ENCODE measurements around the gene CSRNP3.
A peak's percentile ranks its signal among the peaks of the same experiment; 100 is the strongest.

CSRNP3 gene

DNA sequence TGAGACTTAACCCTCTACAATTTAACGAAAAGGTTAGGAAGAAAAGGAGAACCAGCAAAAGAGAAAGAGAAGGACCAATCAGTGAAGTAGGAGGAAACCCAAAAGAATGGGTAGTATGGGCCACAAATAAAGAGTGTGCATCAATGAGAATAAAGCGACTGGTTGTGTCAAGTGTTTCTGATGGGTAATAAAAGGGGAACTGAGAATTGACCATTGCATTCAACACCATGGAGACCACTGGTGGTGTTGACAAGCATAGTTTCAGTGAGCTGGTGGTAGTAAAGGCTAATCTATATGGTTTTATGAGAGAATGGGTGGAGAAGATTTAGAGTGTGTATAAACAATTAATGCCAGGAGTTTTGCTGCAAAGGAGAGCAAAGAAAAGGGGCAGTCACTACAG, 75.4 kb downstream of the CSRNP3 start:
- no peaks in the 10 kb centered on the region for H3K27me3 ChIP-seq (replicated peaks; ENCODE audit: control insufficient read depth, insufficient read depth, low read length)
- TF ChIP-seq CTCF (IDR thresholded peaks at IDR 0.05; ENCODE audit: insufficient read depth, low read length, poor library complexity, severe bottlenecking), result no peak
- no peak for DNase-seq (ENCODE audit: extremely low read depth, insufficient read length)
- no peak overlapping the region for H3K4me3 ChIP-seq (replicated peaks; ENCODE audit: low read depth, low read length)
- no peaks in the 10 kb centered on the region for H3K36me3 ChIP-seq (ENCODE audit: control insufficient read depth, insufficient read depth, low read length)

GRCh38 chr2:165547900-165548299, 78.4 kb downstream of the CSRNP3 start:
- Histone ChIP-seq H3K36me3 (ENCODE audit: control insufficient read depth, insufficient read depth, low read length) (no peaks in the 10 kb centered on the region), H3K4me3 (replicated peaks; ENCODE audit: low read depth, low read length) (no peak overlapping the region), H3K27me3 (replicated peaks; ENCODE audit: control insufficient read depth, insufficient read depth, low read length) (no peaks in the 10 kb centered on the region)
- DNase-seq (ENCODE audit: extremely low read depth, insufficient read length), result no peak
- no peak for TF ChIP-seq CTCF (IDR thresholded peaks at IDR 0.05; ENCODE audit: insufficient read depth, low read length, poor library complexity, severe bottlenecking)

GRCh38 chr2:165549619-165550018, 80.1 kb downstream of the CSRNP3 start:
- Histone ChIP-seq H3K4me3 (replicated peaks; ENCODE audit: low read depth, low read length) (no peak overlapping the region), H3K27me3 (replicated peaks; ENCODE audit: control insufficient read depth, insufficient read depth, low read length) (no peaks in the 10 kb centered on the region), H3K36me3 (ENCODE audit: control insufficient read depth, insufficient read depth, low read length) (no peaks in the 10 kb centered on the region)
- no peak for DNase-seq (ENCODE audit: extremely low read depth, insufficient read length)
- no peak for TF ChIP-seq CTCF (IDR thresholded peaks at IDR 0.05; ENCODE audit: insufficient read depth, low read length, poor library complexity, severe bottlenecking)

GRCh38 chr2:165558832-165559231, 89.3 kb downstream of the CSRNP3 start:
- peak; percentile 13 for TF ChIP-seq CTCF (IDR thresholded peaks at IDR 0.05; ENCODE audit: insufficient read depth, low read length, poor library complexity, severe bottlenecking)
- Histone ChIP-seq H3K27me3 (replicated peaks; ENCODE audit: control insufficient read depth, insufficient read depth, low read length) (no peaks in the 10 kb centered on the region), H3K4me3 (replicated peaks; ENCODE audit: low read depth, low read length) (no peak overlapping the region), H3K36me3 (ENCODE audit: control insufficient read depth, insufficient read depth, low read length) (no peaks in the 10 kb centered on the region)
- DNase-seq (ENCODE audit: extremely low read depth, insufficient read length), result no peak

DNA sequence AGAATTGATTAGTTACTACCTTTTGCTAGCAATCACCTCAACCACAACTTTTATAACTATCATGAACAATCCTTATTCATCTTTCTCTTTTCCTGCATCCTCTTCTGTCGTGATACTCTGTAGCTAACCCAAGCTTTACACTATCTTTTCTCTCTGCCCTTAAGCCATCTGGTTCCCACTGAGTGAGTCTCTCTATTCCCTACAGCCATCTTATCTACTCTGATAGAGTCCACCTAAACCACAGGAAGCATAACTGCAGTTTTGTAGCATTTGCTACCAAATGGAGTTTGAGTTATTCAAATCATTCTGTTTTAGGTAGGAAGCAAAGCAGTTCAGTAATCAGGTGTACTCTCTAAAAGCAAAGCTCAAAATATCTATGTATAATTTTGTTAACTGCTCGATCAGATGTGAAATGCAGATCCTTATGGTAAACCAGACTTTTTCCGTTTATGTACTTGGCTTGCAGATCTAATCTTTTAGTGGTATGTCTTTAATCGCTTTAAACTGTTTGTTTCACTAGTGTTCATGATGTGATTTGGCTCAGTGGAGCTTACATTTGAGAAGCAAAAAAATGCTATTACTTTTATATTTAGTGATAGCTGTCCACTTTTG, 91.0 kb downstream of the CSRNP3 start:
- H3K27me3 ChIP-seq (replicated peaks; ENCODE audit: control insufficient read depth, insufficient read depth, low read length), result no peaks in the 10 kb centered on the region
- no peaks in the 10 kb centered on the region for H3K36me3 ChIP-seq (ENCODE audit: control insufficient read depth, insufficient read depth, low read length)
- no peak for TF ChIP-seq CTCF (IDR thresholded peaks at IDR 0.05; ENCODE audit: insufficient read depth, low read length, poor library complexity, severe bottlenecking)
- no peak for DNase-seq (ENCODE audit: extremely low read depth, insufficient read length)
- H3K4me3 ChIP-seq (replicated peaks; ENCODE audit: low read depth, low read length), result no peak overlapping the region

GRCh38 chr2:165561516-165561915, 92.0 kb downstream of the CSRNP3 start:
- no peak for TF ChIP-seq CTCF (IDR thresholded peaks at IDR 0.05; ENCODE audit: insufficient read depth, low read length, poor library complexity, severe bottlenecking)
- H3K36me3 ChIP-seq (ENCODE audit: control insufficient read depth, insufficient read depth, low read length), result no peaks in the 10 kb centered on the region
- H3K27me3 ChIP-seq (replicated peaks; ENCODE audit: control insufficient read depth, insufficient read depth, low read length), result no peaks in the 10 kb centered on the region
- DNase-seq (ENCODE audit: extremely low read depth, insufficient read length), result no peak
- no peak overlapping the region for H3K4me3 ChIP-seq (replicated peaks; ENCODE audit: low read depth, low read length)
